Liver (tissue), 3 donors: ENCODE results near the gene KEAP1.

ENCODE experiments used
- EGR1 ChIP-seq, 2 donors: IDR thresholded peaks; 2 replicates each; pipeline ENCODE4 v1.6.1; 2016 to 2018; ENCODE audit warnings: antibody characterized with exemption in 2 of 2, low read depth in 2 of 2
- SP1 ChIP-seq: IDR thresholded peaks from 2 replicates; pipeline ENCODE4 v1.6.1; 2018; ENCODE audit warnings: antibody characterized with exemption, mild to moderate bottlenecking
- TAF1 ChIP-seq: conservative IDR thresholded peaks from 2 replicates; pipeline ENCODE4 v1.6.1; 2016; ENCODE audit warnings: antibody characterized with exemption, mild to moderate bottlenecking
- YY1 ChIP-seq: IDR thresholded peaks from 2 replicates; pipeline ENCODE4 v1.6.1; 2016; ENCODE audit warnings: antibody characterized with exemption, mild to moderate bottlenecking
- TF ChIP-seq, protein P1 (sequence below): fragments of 150-350 bp; IDR thresholded peaks from 2 replicates; pipeline ENCODE4 v1.5.1; 2017; ENCODE audit warnings: improper control_type of control experiment, low read depth, low read length; ENCODE audit not compliant: missing input control
- TF ChIP-seq, protein P2 (sequence below): IDR thresholded peaks from 2 replicates; pipeline ENCODE4 v1.6.1; 2016; ENCODE audit warnings: antibody characterized with exemption, mild to moderate bottlenecking
- TF ChIP-seq, protein P3 (sequence below): IDR thresholded peaks from 2 replicates; pipeline ENCODE4 v1.6.1; 2016; ENCODE audit warnings: antibody characterized with exemption
- TF ChIP-seq, protein P4 (sequence below): IDR thresholded peaks from 2 replicates; pipeline ENCODE4 v1.6.1; 2016; ENCODE audit warnings: antibody characterized with exemption
- donor health status: healthy.
- donor health status: healthy.

DNA sequence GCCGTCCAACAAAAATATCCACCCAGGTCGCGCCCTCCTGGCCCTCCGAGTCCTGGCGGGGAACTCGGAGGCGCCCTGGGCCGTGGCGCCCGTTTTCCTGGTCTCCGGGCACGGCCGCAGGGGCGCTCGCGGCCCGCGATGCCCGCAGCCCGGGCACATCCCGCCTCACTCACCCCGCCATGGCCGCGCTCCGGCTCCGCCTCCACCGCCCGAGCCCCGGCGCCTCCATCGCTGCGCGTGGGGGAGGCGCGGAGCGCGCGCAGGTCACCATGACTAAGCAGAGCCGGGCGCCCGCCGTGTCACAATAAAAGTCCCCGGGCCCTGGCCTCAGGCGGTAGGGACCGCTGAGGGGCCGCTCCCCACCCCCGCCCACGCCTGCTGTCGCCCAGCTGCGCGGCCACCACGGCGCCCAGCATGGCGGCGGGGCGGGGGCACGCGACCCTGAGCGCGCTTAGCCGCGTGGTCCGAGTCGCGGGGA lies 593 bp downstream of the KEAP1 start:
- TF ChIP-seq TAF1 (no peak), EGR1 (IDR thresholded peaks at IDR 0.05; ENCODE audit: low read depth in 2 of 2) (peak; percentile 72 to 90), SP1 (no peak), YY1 (peak; percentile 71)
- TF ChIP-seq, protein P1, sequence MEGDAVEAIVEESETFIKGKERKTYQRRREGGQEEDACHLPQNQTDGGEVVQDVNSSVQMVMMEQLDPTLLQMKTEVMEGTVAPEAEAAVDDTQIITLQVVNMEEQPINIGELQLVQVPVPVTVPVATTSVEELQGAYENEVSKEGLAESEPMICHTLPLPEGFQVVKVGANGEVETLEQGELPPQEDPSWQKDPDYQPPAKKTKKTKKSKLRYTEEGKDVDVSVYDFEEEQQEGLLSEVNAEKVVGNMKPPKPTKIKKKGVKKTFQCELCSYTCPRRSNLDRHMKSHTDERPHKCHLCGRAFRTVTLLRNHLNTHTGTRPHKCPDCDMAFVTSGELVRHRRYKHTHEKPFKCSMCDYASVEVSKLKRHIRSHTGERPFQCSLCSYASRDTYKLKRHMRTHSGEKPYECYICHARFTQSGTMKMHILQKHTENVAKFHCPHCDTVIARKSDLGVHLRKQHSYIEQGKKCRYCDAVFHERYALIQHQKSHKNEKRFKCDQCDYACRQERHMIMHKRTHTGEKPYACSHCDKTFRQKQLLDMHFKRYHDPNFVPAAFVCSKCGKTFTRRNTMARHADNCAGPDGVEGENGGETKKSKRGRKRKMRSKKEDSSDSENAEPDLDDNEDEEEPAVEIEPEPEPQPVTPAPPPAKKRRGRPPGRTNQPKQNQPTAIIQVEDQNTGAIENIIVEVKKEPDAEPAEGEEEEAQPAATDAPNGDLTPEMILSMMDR, result no peak
- TF ChIP-seq, protein P2, sequence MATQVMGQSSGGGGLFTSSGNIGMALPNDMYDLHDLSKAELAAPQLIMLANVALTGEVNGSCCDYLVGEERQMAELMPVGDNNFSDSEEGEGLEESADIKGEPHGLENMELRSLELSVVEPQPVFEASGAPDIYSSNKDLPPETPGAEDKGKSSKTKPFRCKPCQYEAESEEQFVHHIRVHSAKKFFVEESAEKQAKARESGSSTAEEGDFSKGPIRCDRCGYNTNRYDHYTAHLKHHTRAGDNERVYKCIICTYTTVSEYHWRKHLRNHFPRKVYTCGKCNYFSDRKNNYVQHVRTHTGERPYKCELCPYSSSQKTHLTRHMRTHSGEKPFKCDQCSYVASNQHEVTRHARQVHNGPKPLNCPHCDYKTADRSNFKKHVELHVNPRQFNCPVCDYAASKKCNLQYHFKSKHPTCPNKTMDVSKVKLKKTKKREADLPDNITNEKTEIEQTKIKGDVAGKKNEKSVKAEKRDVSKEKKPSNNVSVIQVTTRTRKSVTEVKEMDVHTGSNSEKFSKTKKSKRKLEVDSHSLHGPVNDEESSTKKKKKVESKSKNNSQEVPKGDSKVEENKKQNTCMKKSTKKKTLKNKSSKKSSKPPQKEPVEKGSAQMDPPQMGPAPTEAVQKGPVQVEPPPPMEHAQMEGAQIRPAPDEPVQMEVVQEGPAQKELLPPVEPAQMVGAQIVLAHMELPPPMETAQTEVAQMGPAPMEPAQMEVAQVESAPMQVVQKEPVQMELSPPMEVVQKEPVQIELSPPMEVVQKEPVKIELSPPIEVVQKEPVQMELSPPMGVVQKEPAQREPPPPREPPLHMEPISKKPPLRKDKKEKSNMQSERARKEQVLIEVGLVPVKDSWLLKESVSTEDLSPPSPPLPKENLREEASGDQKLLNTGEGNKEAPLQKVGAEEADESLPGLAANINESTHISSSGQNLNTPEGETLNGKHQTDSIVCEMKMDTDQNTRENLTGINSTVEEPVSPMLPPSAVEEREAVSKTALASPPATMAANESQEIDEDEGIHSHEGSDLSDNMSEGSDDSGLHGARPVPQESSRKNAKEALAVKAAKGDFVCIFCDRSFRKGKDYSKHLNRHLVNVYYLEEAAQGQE, result no peak
- TF ChIP-seq, protein P3, sequence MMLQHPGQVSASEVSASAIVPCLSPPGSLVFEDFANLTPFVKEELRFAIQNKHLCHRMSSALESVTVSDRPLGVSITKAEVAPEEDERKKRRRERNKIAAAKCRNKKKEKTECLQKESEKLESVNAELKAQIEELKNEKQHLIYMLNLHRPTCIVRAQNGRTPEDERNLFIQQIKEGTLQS, result no peak
- TF ChIP-seq, protein P4, sequence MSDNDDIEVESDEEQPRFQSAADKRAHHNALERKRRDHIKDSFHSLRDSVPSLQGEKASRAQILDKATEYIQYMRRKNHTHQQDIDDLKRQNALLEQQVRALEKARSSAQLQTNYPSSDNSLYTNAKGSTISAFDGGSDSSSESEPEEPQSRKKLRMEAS, result no peak
